Measurements from ENCODE around the gene MMP25. TPM values are rescaled to one million over a fixed set of nuclear protein-coding genes. Genes with fewer than 3 reads are reported as not detected.

The MMP25 gene
- total RNA-seq, 1 donor from 2014 or later: 0.13 TPM

- no peak for DNase-seq (ENCODE audit: low read depth, low spot score)
Observed at GRCh38 chr16:3091551-3091950, 45.2 kb downstream of the MMP25 start.

- no peak for DNase-seq (ENCODE audit: low read depth, low spot score)
Observed at GRCh38 chr16:3092501-3092941, 46.2 kb downstream of the MMP25 start.

GRCh38 chr16:3094289-3095027 lies 48.1 kb downstream of the MMP25 start:
- DNase-seq (ENCODE audit: low read depth, low spot score): no peak

- no peak for DNase-seq (ENCODE audit: low read depth, low spot score)
Observed at GRCh38 chr16:3095869-3096268, 49.5 kb downstream of the MMP25 start.

- DNase-seq (ENCODE audit: low read depth, low spot score): no peak
Observed at GRCh38 chr16:3096362-3096761, 50.0 kb downstream of the MMP25 start.

GRCh38 chr16:3097266-3097665 lies 50.9 kb downstream of the MMP25 start:
- no peak for DNase-seq (ENCODE audit: low read depth, low spot score)

GRCh38 chr16:3098459-3099394 lies 52.4 kb downstream of the MMP25 start, which contains the start of gene ZSCAN10:
Gene ZSCAN10 (minus strand): TSS chr16:3099294. CDS start chr16:3092937, 6,357 bp downstream.
- no peak for DNase-seq (ENCODE audit: low read depth, low spot score)

- no peak for DNase-seq (ENCODE audit: low read depth, low spot score)
Observed at GRCh38 chr16:3099395-3099731, 53.0 kb downstream of the MMP25 start.

- DNase-seq (ENCODE audit: low read depth, low spot score): no peak
Observed at GRCh38 chr16:3099732-3100499, 53.6 kb downstream of the MMP25 start.

GRCh38 chr16:3101018-3101840 lies 54.9 kb downstream of the MMP25 start:
- no peak for DNase-seq (ENCODE audit: low read depth, low spot score)

- DNase-seq (ENCODE audit: low read depth, low spot score): peak; percentile 69
Observed at GRCh38 chr16:3101841-3102470, 55.6 kb downstream of the MMP25 start.

- peak; percentile 67 for DNase-seq (ENCODE audit: low read depth, low spot score)
Observed at GRCh38 chr16:3106205-3106928, 60.0 kb downstream of the MMP25 start.

Other genes with a start within 250 kb of the MMP25 start
- not detected in 2 replicates for gene PRSS41, start 248.1 kb upstream of the MMP25 start, total RNA-seq
- gene PRSS21, start 229.3 kb upstream of the MMP25 start, total RNA-seq: 0.73 TPM in 1 of 2 replicates, not detected in the other
- gene ZG16B, start 216.3 kb upstream of the MMP25 start, total RNA-seq: 0.13 TPM in 1 of 2 replicates, not detected in the other
- not detected in 2 replicates for gene PRSS22, start 188.4 kb upstream of the MMP25 start, total RNA-seq
- gene FLYWCH2, start 163.3 kb upstream of the MMP25 start, total RNA-seq: 38.9 and 49.6 TPM in 2 replicates
- gene FLYWCH1, start 134.6 kb upstream of the MMP25 start, total RNA-seq: 32.5 and 33.4 TPM in 2 replicates
- not detected in 2 replicates for gene KREMEN2, start 82.3 kb upstream of the MMP25 start, total RNA-seq
- gene PAQR4, start 77.2 kb upstream of the MMP25 start, total RNA-seq: 15.9 and 16.2 TPM in 2 replicates
- gene PKMYT1, start 66.1 kb upstream of the MMP25 start, total RNA-seq: 4.6 and 8.2 TPM in 2 replicates
- not detected in 2 replicates for gene CLDN9, start 33.6 kb upstream of the MMP25 start, total RNA-seq
- gene CLDN6, start 28.4 kb upstream of the MMP25 start, total RNA-seq: not detected in 2 replicates
- gene TNFRSF12A, start 26.2 kb upstream of the MMP25 start, total RNA-seq: 158 and 171 TPM in 2 replicates
- 10.0 and 11.5 TPM in 2 replicates for gene HCFC1R1, start 22.6 kb upstream of the MMP25 start, total RNA-seq
- 24.0 and 32.3 TPM in 2 replicates for gene THOC6, start 22.5 kb upstream of the MMP25 start, total RNA-seq
- gene BICDL2, start 9.6 kb upstream of the MMP25 start, total RNA-seq: not detected in 2 replicates
- 33.7 and 60.3 TPM in 2 replicates for gene IL32, start 19.1 kb downstream of the MMP25 start, total RNA-seq
- gene ZSCAN10, start 52.7 kb downstream of the MMP25 start, total RNA-seq: not detected in 2 replicates
- 21.3 and 22.5 TPM in 2 replicates for gene ZNF205, start 66.0 kb downstream of the MMP25 start, total RNA-seq
- 4.8 and 5.0 TPM in 2 replicates for gene ZNF213, start 88.5 kb downstream of the MMP25 start, total RNA-seq
- gene OR1F1, start 141.6 kb downstream of the MMP25 start, total RNA-seq: 0.13 TPM in 1 of 2 replicates, not detected in the other
- 10.6 and 12.9 TPM in 2 replicates for gene ZNF200, start 188.6 kb downstream of the MMP25 start, total RNA-seq
- gene MEFV, start 210.1 kb downstream of the MMP25 start, total RNA-seq: not detected in 2 replicates
- gene ZNF263, start 236.9 kb downstream of the MMP25 start, total RNA-seq: 39.6 and 52.1 TPM in 2 replicates